T47D (cell line): Measurements from ENCODE around the gene TBX6.
"Not testable (repeated sequence)": the region's sequence is repeated elsewhere in the genome, so short reads cannot be mapped to it uniquely, and the experiment has no call there.

Experiments used
- DNase-seq, 2 experiments: peaks; one replicate each; pipeline versions ENCODE4 v3.0.0 to v3.0.0-alpha.2; 2011 to 2012; ENCODE audit warnings: low read depth in 1 of 2, low spot score in 1 of 2
- JUND ChIP-seq: IDR thresholded peaks from 2 replicates; pipeline ENCODE4 v1.6.1; 2012; ENCODE audit warnings: low read depth
- in situ Hi-C: cut with HindIII; loops from 2 replicates; pipeline ENCODE4 v1.10.0; 2016; ENCODE audit warnings: low sequenced_read_pairs, low pct_unique_long_range_greater_than_20kb

Gene TBX6

DNA sequence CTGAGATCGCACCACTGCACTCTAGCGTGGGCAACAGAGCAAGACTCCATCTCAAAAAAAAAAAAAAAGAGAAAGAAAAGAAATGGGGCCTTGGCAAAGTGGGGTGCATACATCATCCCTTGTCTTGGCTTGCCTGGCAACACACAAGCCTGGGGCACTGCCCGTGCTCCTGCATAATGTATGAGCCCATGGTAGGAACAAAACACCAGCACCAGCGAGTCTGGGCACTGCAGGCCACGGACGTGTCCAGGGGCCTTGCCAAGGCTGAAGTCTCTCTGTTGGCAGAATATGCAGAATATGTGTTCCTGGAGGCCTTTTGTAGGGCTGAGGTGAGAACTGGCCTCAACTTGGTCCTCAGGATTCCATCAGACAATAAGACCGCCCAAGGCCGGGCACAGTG, 41.9 kb downstream of the TBX6 start:
- TF ChIP-seq JUND, result no peak
- in situ Hi-C loops, result no loop called here
- DNase-seq, result no peak

DNA sequence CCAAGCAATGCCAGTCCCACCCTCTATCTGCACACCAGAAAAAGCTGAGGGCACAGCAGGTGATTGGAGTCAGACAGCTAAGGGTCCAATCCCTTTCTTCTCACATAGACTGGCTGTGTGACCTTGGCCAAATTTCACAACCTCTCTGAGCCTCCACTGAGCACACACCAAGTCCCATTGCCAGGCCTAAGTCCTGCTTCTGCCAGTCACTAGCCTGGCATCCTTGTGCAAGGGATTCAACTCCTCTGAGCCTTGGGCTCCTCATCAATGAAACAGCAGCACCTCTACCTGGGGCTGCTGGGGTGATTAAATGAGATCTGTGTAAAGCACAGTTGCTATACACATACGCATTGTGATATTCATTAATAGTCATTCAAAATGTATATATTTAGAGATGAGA, 45.1 kb downstream of the TBX6 start:
- in situ Hi-C loops, result no loop called here
- no peak for DNase-seq
- TF ChIP-seq JUND, result no peak

DNA sequence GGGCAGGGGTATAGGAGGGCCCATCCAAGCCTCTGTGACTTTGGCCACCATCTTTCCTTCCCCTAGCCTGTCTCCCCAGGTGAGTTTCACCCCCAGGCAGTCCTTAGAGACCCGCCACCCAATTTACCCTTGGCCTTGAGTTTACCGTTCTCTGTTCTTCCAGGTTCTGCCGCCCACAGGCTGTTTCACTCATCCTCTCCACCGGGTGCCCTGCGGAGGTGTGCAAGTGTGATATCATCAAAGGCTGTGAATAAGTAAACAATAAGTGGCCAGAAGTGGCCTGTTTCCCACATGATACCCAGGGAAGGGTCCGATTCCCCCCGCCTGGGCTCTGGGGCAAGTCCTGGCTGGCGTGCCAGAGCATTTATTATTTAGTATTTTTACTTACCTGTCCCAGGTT, 45.5 kb downstream of the TBX6 start:
- no peak for TF ChIP-seq JUND
- DNase-seq, result peak in 1 of 2 experiments; percentile 41
- in situ Hi-C loops, result no loop called here

GRCh38 chr16:30041841-30042240, 49.9 kb downstream of the TBX6 start:
- no peak for TF ChIP-seq JUND
- peak in 1 of 2 experiments; percentile 58 for DNase-seq
- in situ Hi-C loops, result no loop called here

- in situ Hi-C loops, DNase-seq: not testable (repeated sequence)
Measured at GRCh38 chr16:30040690-30041089, 51.0 kb downstream of the TBX6 start.

DNA sequence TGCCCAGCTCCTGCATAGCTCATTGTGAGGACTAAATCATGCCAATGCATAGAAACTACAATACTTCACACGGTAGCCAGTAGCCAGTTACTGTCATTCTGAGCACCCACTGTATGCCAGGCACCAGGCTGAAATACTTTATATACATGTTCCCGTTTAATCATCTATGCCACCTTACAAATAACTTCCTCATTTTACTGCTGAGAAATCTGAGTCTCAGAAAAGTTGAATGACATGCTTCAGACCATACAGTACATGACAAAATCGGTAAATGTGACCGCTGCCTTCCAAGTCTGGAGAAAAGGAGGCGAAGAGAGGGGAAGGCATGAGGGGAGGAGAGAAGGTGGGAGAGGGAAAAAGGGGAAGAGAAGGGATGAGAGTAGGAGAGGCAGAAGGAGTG, 51.5 kb downstream of the TBX6 start:
- DNase-seq, result no peak
- TF ChIP-seq JUND, result no peak
- in situ Hi-C loops, result no loop called here
